ENCODE data around the gene CYP2A7.
"Not testable (repeated sequence)": the region's sequence is repeated elsewhere in the genome, so short reads cannot be mapped to it uniquely, and the experiment has no call there.

Gene CYP2A7

DNA sequence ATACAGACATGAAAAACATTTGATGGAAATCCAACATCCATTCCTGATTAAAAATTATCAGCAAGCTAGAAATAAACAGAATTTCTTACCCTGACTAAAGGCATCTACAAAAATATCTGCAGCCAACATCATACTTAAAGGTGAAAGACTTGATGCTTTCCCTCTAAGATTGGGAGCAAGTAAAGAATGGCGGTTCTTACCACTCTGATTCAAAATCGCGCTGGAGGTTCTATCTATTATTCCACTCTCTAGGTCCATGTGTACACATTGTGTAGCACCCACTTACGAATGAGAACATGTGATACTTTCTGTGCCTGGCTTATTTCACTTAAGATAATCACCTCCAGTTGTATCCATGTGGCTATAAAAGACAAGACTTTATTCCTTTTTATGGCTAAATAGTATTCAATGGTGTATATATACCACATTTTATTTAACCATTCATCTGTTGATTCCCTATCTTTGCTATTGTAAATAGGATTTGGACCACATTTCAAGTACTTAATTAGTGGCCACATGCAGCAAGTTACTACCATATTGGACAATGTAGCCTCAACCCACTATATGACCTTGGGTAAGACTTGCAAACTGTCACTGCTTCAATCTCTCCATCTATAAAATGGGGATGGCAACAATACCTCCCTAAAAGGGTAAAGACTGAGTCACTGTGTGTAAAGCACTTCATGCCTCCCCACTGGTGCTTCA lies 38.4 kb upstream of the CYP2A7 start:
- peaks cover 12 to 31% of the 10 kb centered on the region in 2 donors for H3K4me1 ChIP-seq (ENCODE audit: control insufficient read depth in 2 of 2, insufficient read depth in 2 of 2, low read length in 2 of 2)
- peaks cover 0 to 2% of the 10 kb centered on the region in 2 donors for H3K9me3 ChIP-seq (ENCODE audit: control insufficient read depth in 2 of 2, low read length in 2 of 2)
- H3K27me3 ChIP-seq (ENCODE audit: control insufficient read depth in 2 of 2, insufficient read depth in 2 of 2, low read length in 2 of 2), result no peaks in the 10 kb centered on the region
- H3K9ac ChIP-seq (ENCODE audit: low read depth in 1 of 2, low read length in 2 of 2), result no peak overlapping the region
- no peaks in the 10 kb centered on the region for H3K36me3 ChIP-seq (ENCODE audit: control insufficient read depth in 2 of 2, insufficient read depth in 2 of 2, low read length in 2 of 2)
- peak overlapping the region; percentile 74 to 83 for H3K27ac ChIP-seq (ENCODE audit: low read depth in 2 of 2, low read length in 2 of 2)
- H3K4me3 ChIP-seq (ENCODE audit: low read length in 2 of 2), result peak overlapping the region in 1 of 2 donors; percentile 26

DNA sequence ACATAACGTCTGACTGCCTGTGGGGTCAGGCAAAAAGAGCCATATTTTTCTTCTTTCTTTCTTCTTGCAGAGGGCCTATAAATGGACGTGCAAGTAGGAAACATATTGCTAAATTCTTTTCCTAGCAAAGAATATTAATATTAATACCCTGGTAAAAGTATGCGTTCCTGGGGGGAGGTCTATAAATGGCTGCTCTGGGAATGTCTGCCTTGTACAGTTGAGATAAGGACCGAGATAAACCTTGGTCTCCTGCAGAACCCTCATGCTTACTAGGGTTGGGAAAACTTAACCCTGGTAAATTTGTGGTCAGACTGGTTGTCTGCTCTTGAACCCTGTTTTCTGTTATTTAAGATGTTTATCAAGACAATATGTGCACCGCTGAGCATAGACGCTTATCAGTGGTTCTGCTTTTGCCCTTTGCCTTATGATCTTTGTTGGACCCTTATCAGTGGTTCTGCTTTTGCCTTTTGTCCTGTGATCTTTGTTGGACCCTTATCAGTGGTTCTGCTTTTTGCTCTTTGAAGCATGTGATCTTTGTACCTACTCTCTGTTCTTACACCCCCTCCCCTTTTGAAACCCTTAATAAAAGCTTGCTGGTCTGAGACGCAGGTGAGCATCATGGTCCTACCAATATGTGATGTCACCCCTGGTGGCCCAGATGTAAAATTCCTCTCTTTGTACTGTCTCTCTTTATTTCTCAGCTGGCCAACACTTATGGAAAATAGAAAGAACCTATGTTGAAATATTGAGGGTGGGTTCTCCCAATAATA lies 37.7 kb upstream of the CYP2A7 start:
- H3K9me3 ChIP-seq (ENCODE audit: control insufficient read depth in 2 of 2, low read length in 2 of 2); H3K27me3 ChIP-seq (ENCODE audit: control insufficient read depth in 2 of 2, insufficient read depth in 2 of 2, low read length in 2 of 2); H3K36me3 ChIP-seq (ENCODE audit: control insufficient read depth in 2 of 2, insufficient read depth in 2 of 2, low read length in 2 of 2); H3K9ac ChIP-seq (ENCODE audit: low read depth in 1 of 2, low read length in 2 of 2); H3K4me3 ChIP-seq (ENCODE audit: low read length in 2 of 2): not testable (repeated sequence)
- peaks cover 12 to 31% of the 10 kb centered on the region in 2 donors for H3K4me1 ChIP-seq (ENCODE audit: control insufficient read depth in 2 of 2, insufficient read depth in 2 of 2, low read length in 2 of 2)
- H3K27ac ChIP-seq (ENCODE audit: low read depth in 2 of 2, low read length in 2 of 2), result peak overlapping the region in 1 of 2 donors; percentile 74

DNA sequence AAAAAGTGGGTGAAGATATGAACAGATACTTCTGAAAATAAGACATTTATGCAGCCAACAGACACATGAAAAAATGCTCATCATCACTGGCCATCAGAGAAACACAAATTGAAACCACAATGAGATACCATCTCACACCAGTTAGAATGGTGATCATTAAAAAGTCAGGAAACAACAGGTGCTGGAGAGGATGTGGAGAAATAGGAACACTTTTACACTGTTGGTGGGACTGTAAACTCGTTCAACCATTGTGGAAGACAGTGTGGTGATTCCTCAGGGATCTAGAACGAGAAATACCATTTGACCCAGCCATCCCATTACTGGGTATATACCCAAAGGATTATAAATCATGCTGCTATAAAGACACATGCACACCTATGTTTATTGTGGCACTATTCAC lies 36.3 kb upstream of the CYP2A7 start:
- H3K4me3 ChIP-seq (ENCODE audit: low read length in 2 of 2); H3K27me3 ChIP-seq (ENCODE audit: control insufficient read depth in 2 of 2, insufficient read depth in 2 of 2, low read length in 2 of 2); H3K27ac ChIP-seq (ENCODE audit: low read depth in 2 of 2, low read length in 2 of 2); H3K9me3 ChIP-seq (ENCODE audit: control insufficient read depth in 2 of 2, low read length in 2 of 2); H3K36me3 ChIP-seq (ENCODE audit: control insufficient read depth in 2 of 2, insufficient read depth in 2 of 2, low read length in 2 of 2); H3K9ac ChIP-seq (ENCODE audit: low read depth in 1 of 2, low read length in 2 of 2): not testable (repeated sequence)
- peaks cover 12 to 24% of the 10 kb centered on the region in 2 donors for H3K4me1 ChIP-seq (ENCODE audit: control insufficient read depth in 2 of 2, insufficient read depth in 2 of 2, low read length in 2 of 2)

DNA sequence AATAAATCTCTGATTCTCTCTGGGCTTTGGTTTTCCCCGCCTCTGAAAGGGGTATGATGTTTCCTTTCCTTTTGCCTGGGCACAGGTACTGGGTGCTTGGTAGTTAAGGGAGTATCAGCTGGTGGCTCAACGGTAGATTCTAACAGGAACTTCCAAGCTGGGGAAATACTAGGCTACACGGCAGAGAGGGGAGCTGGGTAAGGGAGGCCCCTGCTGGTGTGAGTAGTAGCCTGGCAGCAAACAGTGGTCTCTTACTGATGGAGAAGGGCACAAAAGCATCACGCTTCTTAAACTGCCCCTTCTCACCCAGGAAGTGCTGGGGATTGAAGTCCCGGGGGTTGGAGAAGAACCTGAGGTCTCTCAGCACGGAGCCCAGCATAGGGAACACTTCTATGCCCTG lies 26.9 kb upstream of the CYP2A7 start:
- H3K4me1 ChIP-seq (ENCODE audit: control insufficient read depth in 2 of 2, insufficient read depth in 2 of 2, low read length in 2 of 2), result peaks cover 0 to 5% of the 10 kb centered on the region in 2 donors
- peak overlapping the region in 1 of 2 donors; percentile 50 for H3K4me3 ChIP-seq (ENCODE audit: low read length in 2 of 2)
- H3K27me3 ChIP-seq (ENCODE audit: control insufficient read depth in 2 of 2, insufficient read depth in 2 of 2, low read length in 2 of 2), result peaks cover 0 to 6% of the 10 kb centered on the region in 2 donors
- no peaks in the 10 kb centered on the region for H3K9me3 ChIP-seq (ENCODE audit: control insufficient read depth in 2 of 2, low read length in 2 of 2)
- no peaks in the 10 kb centered on the region for H3K36me3 ChIP-seq (ENCODE audit: control insufficient read depth in 2 of 2, insufficient read depth in 2 of 2, low read length in 2 of 2)
- H3K27ac ChIP-seq (ENCODE audit: low read depth in 2 of 2, low read length in 2 of 2), result no peak overlapping the region
- H3K9ac ChIP-seq (ENCODE audit: low read depth in 1 of 2, low read length in 2 of 2), result no peak overlapping the region

DNA sequence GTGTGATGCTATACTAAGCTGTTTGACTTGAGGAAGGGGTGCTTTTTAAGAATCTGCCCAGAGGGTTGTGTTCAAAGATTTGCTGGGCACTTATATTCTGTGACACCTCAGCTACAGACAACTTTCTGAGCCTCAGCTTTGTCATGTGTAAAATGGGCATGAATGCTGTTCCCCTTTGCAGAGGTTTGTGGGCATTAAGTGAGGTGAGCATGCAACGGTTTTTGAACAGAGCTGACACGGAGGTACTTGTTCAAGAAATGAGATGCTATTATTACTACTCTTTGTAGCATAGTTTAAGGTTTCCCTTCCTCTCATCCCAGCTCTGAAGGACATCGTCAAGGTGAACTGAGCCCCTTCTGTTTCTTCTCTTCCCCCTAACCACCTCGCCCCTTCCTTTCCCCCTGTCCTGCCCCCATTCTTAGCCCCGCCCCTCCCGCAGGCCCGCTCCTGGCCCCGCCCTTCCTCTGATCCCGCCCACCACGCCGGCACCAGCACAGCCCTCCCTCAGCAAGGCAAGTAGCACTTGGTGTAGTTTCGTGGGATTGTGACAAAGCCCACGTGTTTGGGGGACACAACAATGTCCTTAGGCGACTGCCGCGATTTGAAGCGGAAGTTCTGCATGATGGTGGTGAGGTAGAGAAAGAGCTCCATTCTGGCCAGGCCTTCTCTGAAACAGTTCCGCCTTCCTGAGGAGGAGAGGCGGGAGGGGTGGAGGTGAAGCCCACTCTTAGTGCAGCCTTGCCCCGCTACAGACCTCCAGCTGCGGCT lies 26.1 kb upstream of the CYP2A7 start:
- Histone ChIP-seq H3K9me3 (ENCODE audit: control insufficient read depth in 2 of 2, low read length in 2 of 2) (no peaks in the 10 kb centered on the region), H3K27ac (ENCODE audit: low read depth in 2 of 2, low read length in 2 of 2) (no peak overlapping the region), H3K36me3 (ENCODE audit: control insufficient read depth in 2 of 2, insufficient read depth in 2 of 2, low read length in 2 of 2) (no peaks in the 10 kb centered on the region), H3K27me3 (ENCODE audit: control insufficient read depth in 2 of 2, insufficient read depth in 2 of 2, low read length in 2 of 2) (peaks cover 0 to 6% of the 10 kb centered on the region in 2 donors), H3K4me3 (ENCODE audit: low read length in 2 of 2) (peak overlapping the region in 1 of 2 donors; percentile 50), H3K9ac (ENCODE audit: low read depth in 1 of 2, low read length in 2 of 2) (no peak overlapping the region), H3K4me1 (ENCODE audit: control insufficient read depth in 2 of 2, insufficient read depth in 2 of 2, low read length in 2 of 2) (peaks cover 0 to 5% of the 10 kb centered on the region in 2 donors)

DNA sequence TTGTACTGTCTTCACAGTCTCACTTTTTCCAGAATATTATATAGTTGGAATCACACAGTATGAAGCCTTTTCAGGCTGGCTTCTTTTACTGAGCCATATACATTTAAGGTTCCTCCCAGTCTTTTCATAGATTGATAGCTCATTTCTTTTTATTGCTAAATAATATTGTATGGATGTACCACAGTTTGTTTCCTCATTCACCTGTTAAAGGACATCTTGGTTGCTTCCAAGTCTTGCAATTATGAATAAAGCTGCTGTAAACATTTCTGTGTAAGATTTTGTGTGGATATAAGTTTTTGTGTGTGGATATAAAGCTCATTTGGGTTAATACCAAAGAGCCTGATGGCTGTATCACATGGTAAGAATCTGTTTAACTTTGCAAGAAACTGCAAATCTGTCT lies 24.5 kb upstream of the CYP2A7 start:
- H3K4me1 ChIP-seq (ENCODE audit: control insufficient read depth in 2 of 2, insufficient read depth in 2 of 2, low read length in 2 of 2), result peaks cover 0 to 5% of the 10 kb centered on the region in 2 donors
- no peaks in the 10 kb centered on the region for H3K36me3 ChIP-seq (ENCODE audit: control insufficient read depth in 2 of 2, insufficient read depth in 2 of 2, low read length in 2 of 2)
- no peaks in the 10 kb centered on the region for H3K9me3 ChIP-seq (ENCODE audit: control insufficient read depth in 2 of 2, low read length in 2 of 2)
- H3K4me3 ChIP-seq (ENCODE audit: low read length in 2 of 2), result no peak overlapping the region
- H3K27ac ChIP-seq (ENCODE audit: low read depth in 2 of 2, low read length in 2 of 2), result no peak overlapping the region
- no peak overlapping the region for H3K9ac ChIP-seq (ENCODE audit: low read depth in 1 of 2, low read length in 2 of 2)
- peaks cover 0 to 4% of the 10 kb centered on the region in 2 donors for H3K27me3 ChIP-seq (ENCODE audit: control insufficient read depth in 2 of 2, insufficient read depth in 2 of 2, low read length in 2 of 2)

DNA sequence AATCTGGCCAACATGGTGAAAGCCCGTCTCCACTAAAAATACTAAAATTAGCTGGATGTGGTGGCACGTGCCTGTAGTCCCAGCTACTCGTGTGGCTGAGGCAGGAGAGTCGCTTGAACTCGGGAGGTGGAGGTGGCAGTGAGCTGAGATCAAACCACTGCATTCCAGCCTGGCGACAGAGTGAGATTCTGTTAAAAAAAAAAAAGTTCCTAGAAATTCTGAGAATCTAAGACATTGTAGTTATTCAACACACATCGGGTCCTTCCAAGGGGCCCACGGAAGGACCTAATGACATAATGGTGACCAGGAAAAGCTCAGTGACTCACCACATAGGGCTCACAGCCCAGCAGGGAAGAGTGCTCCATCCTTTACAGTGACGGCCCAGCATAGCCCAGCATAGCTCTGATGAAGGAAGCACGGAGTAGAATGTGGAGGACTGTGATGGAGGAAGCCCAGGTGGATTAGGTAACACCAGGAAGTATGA lies 22.7 kb upstream of the CYP2A7 start:
- not testable (repeated sequence) for H3K4me1 ChIP-seq (ENCODE audit: control insufficient read depth in 2 of 2, insufficient read depth in 2 of 2, low read length in 2 of 2); H3K9ac ChIP-seq (ENCODE audit: low read depth in 1 of 2, low read length in 2 of 2); H3K4me3 ChIP-seq (ENCODE audit: low read length in 2 of 2); H3K27ac ChIP-seq (ENCODE audit: low read depth in 2 of 2, low read length in 2 of 2); H3K27me3 ChIP-seq (ENCODE audit: control insufficient read depth in 2 of 2, insufficient read depth in 2 of 2, low read length in 2 of 2); H3K9me3 ChIP-seq (ENCODE audit: control insufficient read depth in 2 of 2, low read length in 2 of 2); H3K36me3 ChIP-seq (ENCODE audit: control insufficient read depth in 2 of 2, insufficient read depth in 2 of 2, low read length in 2 of 2)

DNA sequence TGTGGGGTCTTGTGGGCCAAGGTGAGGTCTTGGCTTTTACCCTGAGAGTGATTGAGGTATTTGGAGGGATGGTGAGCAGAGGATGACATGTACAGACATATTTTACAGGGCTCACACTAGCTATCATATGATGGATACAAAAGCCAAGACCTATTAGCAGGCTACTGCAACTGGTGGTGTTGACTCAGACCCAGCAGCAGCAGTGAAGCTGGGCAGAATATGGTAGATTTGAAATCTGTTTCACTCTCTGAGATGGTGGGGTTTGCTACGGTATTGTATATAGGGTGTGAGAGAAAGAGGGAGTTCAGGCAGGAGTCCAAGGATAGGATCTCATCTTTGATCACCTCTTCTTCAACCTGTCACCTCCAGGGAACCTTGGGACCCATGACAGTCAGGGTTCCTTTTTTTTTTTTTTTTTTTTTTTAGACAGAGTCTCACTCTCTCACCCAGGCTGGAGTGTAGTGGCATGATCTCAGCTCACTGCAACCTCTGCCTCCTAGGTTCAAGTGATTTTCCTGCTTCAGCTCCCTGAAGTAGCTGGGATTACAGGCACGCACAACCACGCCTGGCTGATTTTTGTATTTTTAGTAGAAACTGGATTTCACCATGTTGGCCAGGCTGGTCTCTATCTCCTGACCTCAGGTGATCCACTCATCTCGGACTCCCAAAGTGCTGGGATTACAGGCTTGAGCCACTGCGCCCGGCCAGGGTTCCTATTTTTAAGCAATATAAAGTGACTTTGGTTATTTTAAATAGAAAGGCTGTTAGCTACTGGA lies 20.1 kb upstream of the CYP2A7 start:
- not testable (repeated sequence) for H3K9ac ChIP-seq (ENCODE audit: low read depth in 1 of 2, low read length in 2 of 2); H3K9me3 ChIP-seq (ENCODE audit: control insufficient read depth in 2 of 2, low read length in 2 of 2); H3K4me1 ChIP-seq (ENCODE audit: control insufficient read depth in 2 of 2, insufficient read depth in 2 of 2, low read length in 2 of 2); H3K4me3 ChIP-seq (ENCODE audit: low read length in 2 of 2); H3K27ac ChIP-seq (ENCODE audit: low read depth in 2 of 2, low read length in 2 of 2); H3K27me3 ChIP-seq (ENCODE audit: control insufficient read depth in 2 of 2, insufficient read depth in 2 of 2, low read length in 2 of 2); H3K36me3 ChIP-seq (ENCODE audit: control insufficient read depth in 2 of 2, insufficient read depth in 2 of 2, low read length in 2 of 2)

DNA sequence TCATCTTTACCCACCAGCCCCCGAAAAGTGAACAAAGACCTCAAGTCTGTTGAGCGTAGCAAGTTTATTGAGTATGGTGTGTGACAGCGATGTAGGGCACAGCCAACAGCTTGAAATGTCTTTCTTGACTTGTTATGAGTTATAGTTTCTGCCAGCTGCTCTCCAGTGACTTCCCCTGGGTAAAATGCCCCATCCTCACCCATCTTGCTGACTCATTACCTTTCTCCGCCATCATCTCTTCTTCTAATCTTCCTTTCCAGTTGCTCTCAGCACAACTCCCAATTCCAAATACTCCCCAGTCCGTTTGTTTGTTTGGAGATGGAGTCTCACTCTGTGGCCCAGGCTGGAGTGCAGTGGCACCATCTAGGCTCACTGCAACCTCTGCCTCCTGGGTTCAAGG lies 18.5 kb upstream of the CYP2A7 start:
- not testable (repeated sequence) for H3K9me3 ChIP-seq (ENCODE audit: control insufficient read depth in 2 of 2, low read length in 2 of 2); H3K36me3 ChIP-seq (ENCODE audit: control insufficient read depth in 2 of 2, insufficient read depth in 2 of 2, low read length in 2 of 2); H3K27ac ChIP-seq (ENCODE audit: low read depth in 2 of 2, low read length in 2 of 2); H3K4me1 ChIP-seq (ENCODE audit: control insufficient read depth in 2 of 2, insufficient read depth in 2 of 2, low read length in 2 of 2); H3K9ac ChIP-seq (ENCODE audit: low read depth in 1 of 2, low read length in 2 of 2); H3K27me3 ChIP-seq (ENCODE audit: control insufficient read depth in 2 of 2, insufficient read depth in 2 of 2, low read length in 2 of 2); H3K4me3 ChIP-seq (ENCODE audit: low read length in 2 of 2)
